K562 (cell line): ENCODE measurements around the gene SYNJ2. TPM values are rescaled to one million over a fixed set of nuclear protein-coding genes. Genes with fewer than 3 reads are reported as not detected.

Source experiments
- CHD2 ChIP-seq: IDR thresholded peaks from 2 replicates; pipeline ENCODE4 v1.6.1; 2011; ENCODE audit warnings: low read depth, low read length
- FOXA1 ChIP-seq: fragments of 450-650 bp; IDR thresholded peaks from 2 replicates; pipeline ENCODE4 v1.6.1; 2016; ENCODE audit warnings: mild to moderate bottlenecking, borderline replicate concordance
- HDAC6 ChIP-seq: IDR thresholded peaks from 2 replicates; pipeline ENCODE4 v1.6.1; 2012; ENCODE audit warnings: low read depth, mild to moderate bottlenecking, control low read depth, inconsistent platforms, low read length, moderate library complexity
- HDAC8 ChIP-seq: fragments of 450-650 bp; IDR thresholded peaks from 2 replicates; pipeline ENCODE4 v1.6.1; 2016; ENCODE audit warnings: mild to moderate bottlenecking, missing genetic modification characterization, moderate library complexity, missing compliant biosample characterization
- HIVEP1 ChIP-seq: fragments of 250-450 bp; sonication (Bioruptor Pico); IDR thresholded peaks from 2 replicates; pipeline ENCODE4 v1.4.0; 2020; ENCODE audit warnings: mild to moderate bottlenecking
- JUND ChIP-seq, 2 experiments: IDR thresholded peaks; 2 replicates in 1 of 2; 3 replicates in 1 of 2; pipeline ENCODE4 v1.6.1; 2011; ENCODE audit warnings: borderline replicate concordance in 2 of 2, low read depth in 2 of 2, low read length in 2 of 2, improper control_type of control experiment in 1 of 2, missing biosample characterization in 1 of 2, missing genetic modification characterization in 1 of 2, missing genetic modification reagents in 1 of 2
- KAT2B ChIP-seq: IDR thresholded peaks from one replicate; pipeline ENCODE4 v1.6.1; 2012; ENCODE audit warnings: low read depth, mild to moderate bottlenecking, control low read depth, inconsistent platforms, low read length, moderate library complexity
- NFRKB ChIP-seq: fragments of 450-650 bp; IDR thresholded peaks from 2 replicates; pipeline ENCODE4 v1.6.1; 2016; ENCODE audit warnings: low read depth
- PHB ChIP-seq: fragments of 250-450 bp; sonication (Bioruptor Pico); IDR thresholded peaks from 2 replicates; pipeline ENCODE4 v1.5.0; 2021
- POLR2AphosphoS2 ChIP-seq: IDR thresholded peaks from 2 replicates; pipeline ENCODE4 v1.6.1; 2012; ENCODE audit warnings: low read length, improper control_type of control experiment
- RBM39 ChIP-seq: fragments of 200-400 bp; formaldehyde crosslinking; optimal IDR thresholded peaks from 2 replicates; pipeline ENCODE3; 2018; ENCODE audit warnings: low read depth, low read length
- SMC3 ChIP-seq: conservative IDR thresholded peaks from 2 replicates; pipeline ENCODE4 v1.6.1; 2011; ENCODE audit warnings: low read depth, low read length, improper control_type of control experiment; ENCODE audit not compliant: insufficient read depth
- TEAD1 ChIP-seq, 2 experiments: fragments of 450-650 bp in 1 of 2; sonication (generic) in 1 of 2; formaldehyde crosslinking; IDR thresholded peaks; 2 replicates each; pipeline versions ENCODE4 v1.4.0 to v1.8.0; 2020 to 2022; ENCODE audit warnings: mild to moderate bottlenecking in 2 of 2, missing genetic modification reagents in 1 of 2
- TEAD4 ChIP-seq, 2 experiments: sonication (generic) in 1 of 2; formaldehyde crosslinking in 1 of 2; IDR thresholded peaks; 2 replicates each; pipeline versions ENCODE4 v1.6.1 to v1.8.0; 2012 to 2022; ENCODE audit warnings: borderline replicate concordance in 1 of 2, inconsistent platforms in 1 of 2, low read length in 1 of 2, mild to moderate bottlenecking in 1 of 2, missing genetic modification reagents in 1 of 2
- U2AF2 ChIP-seq: fragments of 200-400 bp; formaldehyde crosslinking; optimal IDR thresholded peaks from 2 replicates; pipeline ENCODE3; 2017; ENCODE audit warnings: low read depth, mild to moderate bottlenecking, low read length
- ZEB2 ChIP-seq: fragments of 450-650 bp; IDR thresholded peaks from 2 replicates; pipeline ENCODE4 v1.6.1; 2016
- ZKSCAN3 ChIP-seq: fragments of 250-450 bp; sonication (Bioruptor Pico); IDR thresholded peaks from 2 replicates; pipeline ENCODE4 v1.4.0; 2020
- polyA plus RNA-seq, 8 experiments: library from polyadenylated mRNA; depleted of rRNA in 4 of 8; stranded (reverse) in 5 of 8; unstranded in 3 of 8; fragments of >200 nt; fragmentation: Nextera tagmentation in 2 of 8; fragmentation: Illumina TruSeq in 1 of 8; extraction: Ambion mirVana in 2 of 8; extraction: Trizol in 1 of 8; gene quantifications; 2 replicates each; pipeline versions ENCODE4 v1.2.1 to v1.2.3, GENCODE V29; 2011 to 2014; ENCODE audit warnings: inconsistent platforms in 1 of 8, missing spikeins in 1 of 8
- total RNA-seq, 7 experiments: library from RNA; depleted of rRNA in 6 of 7; stranded (reverse); fragments of >200 nt in 6 of 7; fragmentation: Illumina TruSeq in 2 of 7; extraction: Trizol in 2 of 7; gene quantifications; 2 replicates each; pipeline versions ENCODE4 v1.2.1 to v1.2.3, GENCODE V29; 2011 to 2021; ENCODE audit warnings: low replicate concordance in 1 of 7
- TF ChIP-seq, protein P1 (sequence below): fragments of 450-650 bp; formaldehyde crosslinking; IDR thresholded peaks from 2 replicates; pipeline ENCODE4 v1.4.0; 2022; ENCODE audit warnings: missing genetic modification characterization
- TF ChIP-seq, protein P2 (sequence below): fragments of 250-450 bp; sonication (Bioruptor Pico); IDR thresholded peaks from 2 replicates; pipeline ENCODE4 v1.5.1; 2021; ENCODE audit warnings: mild to moderate bottlenecking
- TF ChIP-seq, protein P3 (sequence below): fragments of 250-450 bp; sonication (Bioruptor Pico); IDR thresholded peaks from 2 replicates; pipeline ENCODE4 v1.4.0; 2020; ENCODE audit warnings: mild to moderate bottlenecking, moderate library complexity
- TF ChIP-seq, protein P4 (sequence below): fragments of 250-450 bp; sonication (Bioruptor Pico); IDR thresholded peaks from 2 replicates; pipeline ENCODE4 v1.8.0; 2022; ENCODE audit warnings: moderate library complexity, mild to moderate bottlenecking, inconsistent platforms
- TF ChIP-seq, protein P5 (sequence below): fragments of 450-650 bp; IDR thresholded peaks from 2 replicates; pipeline ENCODE4 v1.6.1; 2016

SYNJ2 gene
- total and polyA plus RNA-seq, 9 of the 15 experiments (the other 6 are each of a cell fraction or from before 2014, with no cell fraction given) = 3.0 to 27.7 (median 17.8) TPM

DNA sequence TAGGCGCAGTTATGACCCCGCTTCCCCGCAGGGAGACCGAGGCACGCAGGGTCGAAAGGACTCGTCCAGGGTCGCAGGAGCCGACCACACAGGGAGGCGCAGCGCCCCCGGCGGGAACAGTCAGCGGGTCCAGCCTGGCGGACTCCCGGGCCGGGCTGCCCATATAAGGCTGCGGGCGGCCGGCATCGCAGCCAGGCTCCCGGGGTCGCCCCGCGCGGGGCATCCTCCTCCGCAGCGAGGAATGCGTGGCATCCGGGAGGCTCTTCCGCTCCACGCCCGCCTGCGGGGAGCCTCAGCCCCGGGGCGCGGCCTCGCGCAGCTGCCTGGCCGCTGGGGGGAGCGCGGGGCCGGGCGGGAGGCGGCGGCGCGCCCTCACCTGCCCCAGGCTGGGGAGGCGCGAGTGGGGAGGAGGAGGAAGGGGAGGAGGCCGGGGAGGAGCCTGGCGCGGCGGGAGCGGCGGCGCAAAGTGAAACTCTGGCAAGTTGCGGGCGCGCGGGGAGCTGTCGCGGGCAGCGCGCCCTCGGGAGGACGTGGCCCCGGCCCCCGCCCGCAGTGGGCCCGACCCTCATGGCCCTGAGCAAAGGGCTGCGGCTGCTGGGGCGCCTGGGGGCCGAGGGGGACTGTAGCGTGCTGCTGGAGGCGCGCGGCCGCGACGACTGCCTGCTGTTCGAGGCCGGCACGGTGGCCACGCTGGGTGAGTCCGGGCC is at the start of gene SYNJ2 (continued):
- 0 out of 2 replicates have a peak, but pooled peaks have one; percentile 28 for TF ChIP-seq SMC3
- TF ChIP-seq ZEB2 = no peak
- no peak for TF ChIP-seq ZKSCAN3 (CRISPR knock-in tag)
- no peak for TF ChIP-seq PHB (CRISPR knock-in tag)
- no peak for TF ChIP-seq CHD2
- no peak for TF ChIP-seq KAT2B
- TF ChIP-seq RBM39 = no peak
- TF ChIP-seq HDAC6 = no peak
- no peak for TF ChIP-seq U2AF2
- TF ChIP-seq, protein P1, sequence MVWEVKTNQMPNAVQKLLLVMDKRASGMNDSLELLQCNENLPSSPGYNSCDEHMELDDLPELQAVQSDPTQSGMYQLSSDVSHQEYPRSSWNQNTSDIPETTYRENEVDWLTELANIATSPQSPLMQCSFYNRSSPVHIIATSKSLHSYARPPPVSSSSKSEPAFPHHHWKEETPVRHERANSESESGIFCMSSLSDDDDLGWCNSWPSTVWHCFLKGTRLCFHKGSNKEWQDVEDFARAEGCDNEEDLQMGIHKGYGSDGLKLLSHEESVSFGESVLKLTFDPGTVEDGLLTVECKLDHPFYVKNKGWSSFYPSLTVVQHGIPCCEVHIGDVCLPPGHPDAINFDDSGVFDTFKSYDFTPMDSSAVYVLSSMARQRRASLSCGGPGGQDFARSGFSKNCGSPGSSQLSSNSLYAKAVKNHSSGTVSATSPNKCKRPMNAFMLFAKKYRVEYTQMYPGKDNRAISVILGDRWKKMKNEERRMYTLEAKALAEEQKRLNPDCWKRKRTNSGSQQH (CRISPR knock-in tag) = peak; percentile 73; the same call in 1 of the 2 replicates
- TF ChIP-seq, protein P2, sequence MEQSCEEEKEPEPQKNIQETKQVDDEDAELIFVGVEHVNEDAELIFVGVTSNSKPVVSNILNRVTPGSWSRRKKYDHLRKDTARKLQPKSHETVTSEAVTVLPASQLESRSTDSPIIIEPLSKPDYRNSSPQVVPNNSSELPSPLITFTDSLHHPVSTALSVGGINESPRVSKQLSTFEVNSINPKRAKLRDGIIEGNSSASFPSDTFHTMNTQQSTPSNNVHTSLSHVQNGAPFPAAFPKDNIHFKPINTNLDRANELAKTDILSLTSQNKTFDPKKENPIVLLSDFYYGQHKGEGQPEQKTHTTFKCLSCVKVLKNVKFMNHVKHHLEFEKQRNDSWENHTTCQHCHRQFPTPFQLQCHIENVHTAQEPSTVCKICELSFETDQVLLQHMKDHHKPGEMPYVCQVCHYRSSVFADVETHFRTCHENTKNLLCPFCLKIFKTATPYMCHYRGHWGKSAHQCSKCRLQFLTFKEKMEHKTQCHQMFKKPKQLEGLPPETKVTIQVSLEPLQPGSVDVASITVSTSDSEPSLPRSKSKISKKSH (CRISPR knock-in tag) = no peak
- TF ChIP-seq JUND (IDR thresholded peaks at IDR 0.05; ENCODE audit: borderline replicate concordance, low read depth, low read length) = peak; percentile 25; the same call in 1 of the 2 replicates
- TF ChIP-seq JUND (tag; IDR thresholded peaks at IDR 0.05; ENCODE audit: borderline replicate concordance, low read depth, low read length) = 0 out of 3 replicates have a peak, but pooled peaks have one; percentile 4
- TF ChIP-seq, protein P3, sequence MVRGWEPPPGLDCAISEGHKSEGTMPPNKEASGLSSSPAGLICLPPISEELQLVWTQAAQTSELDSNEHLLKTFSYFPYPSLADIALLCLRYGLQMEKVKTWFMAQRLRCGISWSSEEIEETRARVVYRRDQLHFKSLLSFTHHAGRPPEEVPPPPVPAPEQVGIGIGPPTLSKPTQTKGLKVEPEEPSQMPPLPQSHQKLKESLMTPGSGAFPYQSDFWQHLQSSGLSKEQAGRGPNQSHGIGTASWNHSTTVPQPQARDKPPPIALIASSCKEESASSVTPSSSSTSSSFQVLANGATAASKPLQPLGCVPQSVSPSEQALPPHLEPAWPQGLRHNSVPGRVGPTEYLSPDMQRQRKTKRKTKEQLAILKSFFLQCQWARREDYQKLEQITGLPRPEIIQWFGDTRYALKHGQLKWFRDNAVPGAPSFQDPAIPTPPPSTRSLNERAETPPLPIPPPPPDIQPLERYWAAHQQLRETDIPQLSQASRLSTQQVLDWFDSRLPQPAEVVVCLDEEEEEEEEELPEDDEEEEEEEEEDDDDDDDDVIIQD (CRISPR knock-in tag) = no peak
- no peak for TF ChIP-seq HDAC8
- TF ChIP-seq, protein P4, sequence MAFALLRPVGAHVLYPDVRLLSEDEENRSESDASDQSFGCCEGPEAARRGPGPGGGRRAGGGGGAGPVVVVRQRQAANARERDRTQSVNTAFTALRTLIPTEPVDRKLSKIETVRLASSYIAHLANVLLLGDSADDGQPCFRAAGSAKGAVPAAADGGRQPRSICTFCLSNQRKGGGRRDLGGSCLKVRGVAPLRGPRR (CRISPR knock-in tag) = no peak
- 0 out of 2 replicates have a peak, but pooled peaks have one; percentile 22 for TF ChIP-seq HIVEP1
- TF ChIP-seq, protein P5, sequence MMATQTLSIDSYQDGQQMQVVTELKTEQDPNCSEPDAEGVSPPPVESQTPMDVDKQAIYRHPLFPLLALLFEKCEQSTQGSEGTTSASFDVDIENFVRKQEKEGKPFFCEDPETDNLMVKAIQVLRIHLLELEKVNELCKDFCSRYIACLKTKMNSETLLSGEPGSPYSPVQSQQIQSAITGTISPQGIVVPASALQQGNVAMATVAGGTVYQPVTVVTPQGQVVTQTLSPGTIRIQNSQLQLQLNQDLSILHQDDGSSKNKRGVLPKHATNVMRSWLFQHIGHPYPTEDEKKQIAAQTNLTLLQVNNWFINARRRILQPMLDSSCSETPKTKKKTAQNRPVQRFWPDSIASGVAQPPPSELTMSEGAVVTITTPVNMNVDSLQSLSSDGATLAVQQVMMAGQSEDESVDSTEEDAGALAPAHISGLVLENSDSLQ = no peak
- peak; percentile 74 to 99 for TF ChIP-seq TEAD1 (CRISPR knock-in tag; IDR thresholded peaks at IDR 0.05)
- TF ChIP-seq POLR2AphosphoS2 = no peak
- peak; percentile 63 for TF ChIP-seq TEAD4 (IDR thresholded peaks at IDR 0.05; ENCODE audit: low read length)
- TF ChIP-seq TEAD4 (CRISPR knock-in tag; IDR thresholded peaks at IDR 0.05; ENCODE audit: borderline replicate concordance) = no peak
- TF ChIP-seq NFRKB = no peak
- no peak for TF ChIP-seq FOXA1
